ENCODE results near the gene AMZ1.

Gene AMZ1

GRCh38 chr7:2646680-2647571 lies 41.1 kb upstream of the AMZ1 start:
- DNase-seq (ENCODE audit: low spot score) = no peak
- TF ChIP-seq CTCF (IDR thresholded peaks at IDR 0.05; ENCODE audit: extremely low read depth, missing control alignments) = no peak

DNA sequence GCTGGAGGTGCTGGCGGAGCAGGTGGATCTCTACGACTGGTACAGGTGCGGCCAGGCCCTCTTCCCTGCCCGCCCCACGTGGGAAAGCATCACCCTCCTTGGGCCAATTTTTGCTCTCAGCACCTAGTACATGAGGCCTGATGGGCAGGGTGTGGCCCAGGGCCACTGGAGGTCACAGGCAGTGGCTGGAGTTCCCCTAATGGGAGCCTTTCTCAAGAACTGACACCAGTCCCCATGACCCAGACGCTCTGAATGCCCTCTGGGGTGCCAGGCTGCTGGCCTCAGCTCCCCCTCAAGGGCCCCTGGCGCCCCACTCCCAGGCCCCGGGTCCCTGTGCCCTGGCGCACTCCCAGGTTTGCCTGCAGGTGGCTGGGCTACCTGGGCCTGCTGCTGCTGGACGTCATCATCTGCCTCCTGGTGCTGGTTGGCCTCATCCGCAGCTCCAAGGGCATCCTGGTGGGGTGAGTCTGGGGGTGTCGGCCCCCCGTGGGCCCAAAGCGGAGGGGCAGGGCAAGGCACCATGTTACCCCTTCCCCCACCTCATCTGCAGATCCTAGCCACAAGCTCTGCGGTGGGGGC lies 40.3 kb upstream of the AMZ1 start:
- DNase-seq (ENCODE audit: low spot score) = no peak
- TF ChIP-seq CTCF (IDR thresholded peaks at IDR 0.05; ENCODE audit: extremely low read depth, missing control alignments) = no peak

- TF ChIP-seq CTCF (IDR thresholded peaks at IDR 0.05; ENCODE audit: extremely low read depth, missing control alignments) = no peak
- DNase-seq (ENCODE audit: low spot score) = no peak
These were observed 38.7 kb upstream of the AMZ1 start for GRCh38 chr7:2649139-2649838.

GRCh38 chr7:2649991-2650390 lies 38.0 kb upstream of the AMZ1 start:
- no peak for TF ChIP-seq CTCF (IDR thresholded peaks at IDR 0.05; ENCODE audit: extremely low read depth, missing control alignments)
- DNase-seq (ENCODE audit: low spot score) = no peak

DNA sequence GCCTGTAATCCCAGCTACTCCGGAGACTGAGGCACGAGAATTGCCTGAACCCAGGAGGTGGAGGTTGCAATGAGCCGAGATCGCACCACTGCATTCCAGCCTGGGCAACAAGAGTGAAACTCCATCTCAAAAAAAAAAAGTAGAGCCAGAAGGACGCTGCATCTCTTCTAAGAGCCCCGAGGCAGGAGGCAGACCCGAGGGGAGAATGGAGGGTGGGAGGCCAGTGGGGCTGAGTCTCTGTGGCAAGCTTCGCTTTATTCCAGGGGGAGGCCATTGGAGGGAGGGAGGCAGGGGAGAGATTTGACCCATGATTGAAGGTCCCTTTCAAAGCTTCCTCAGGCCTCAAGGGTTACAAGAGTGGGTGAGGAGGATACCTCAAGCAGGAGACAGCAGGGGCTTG lies 37.6 kb upstream of the AMZ1 start:
- no peak for DNase-seq (ENCODE audit: low spot score)
- no peak for TF ChIP-seq CTCF (IDR thresholded peaks at IDR 0.05; ENCODE audit: extremely low read depth, missing control alignments)

DNA sequence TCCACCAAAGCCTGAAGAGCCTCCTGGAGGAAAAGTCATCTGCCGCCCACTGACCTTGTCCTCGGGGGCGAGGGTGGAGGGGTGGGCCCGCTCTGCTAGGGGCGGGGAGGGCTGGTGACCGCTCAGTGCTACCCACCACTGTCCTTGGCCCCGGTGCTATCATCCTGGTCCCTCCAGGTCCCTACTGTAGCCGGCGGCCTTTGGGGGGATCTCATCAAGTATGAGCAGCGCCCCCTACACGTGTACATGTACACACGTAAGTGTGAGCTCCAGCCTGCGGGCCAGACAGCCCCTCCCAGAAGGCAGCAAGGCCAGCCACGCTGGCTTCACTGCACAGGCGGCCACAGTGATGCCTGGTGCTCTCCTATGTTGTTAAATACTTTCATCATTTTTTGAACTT lies 36.7 kb upstream of the AMZ1 start:
- no peak for TF ChIP-seq CTCF (IDR thresholded peaks at IDR 0.05; ENCODE audit: extremely low read depth, missing control alignments)
- DNase-seq (ENCODE audit: low spot score) = no peak
